ENCODE measurements around the gene LINC01488.

The LINC01488 gene

DNA sequence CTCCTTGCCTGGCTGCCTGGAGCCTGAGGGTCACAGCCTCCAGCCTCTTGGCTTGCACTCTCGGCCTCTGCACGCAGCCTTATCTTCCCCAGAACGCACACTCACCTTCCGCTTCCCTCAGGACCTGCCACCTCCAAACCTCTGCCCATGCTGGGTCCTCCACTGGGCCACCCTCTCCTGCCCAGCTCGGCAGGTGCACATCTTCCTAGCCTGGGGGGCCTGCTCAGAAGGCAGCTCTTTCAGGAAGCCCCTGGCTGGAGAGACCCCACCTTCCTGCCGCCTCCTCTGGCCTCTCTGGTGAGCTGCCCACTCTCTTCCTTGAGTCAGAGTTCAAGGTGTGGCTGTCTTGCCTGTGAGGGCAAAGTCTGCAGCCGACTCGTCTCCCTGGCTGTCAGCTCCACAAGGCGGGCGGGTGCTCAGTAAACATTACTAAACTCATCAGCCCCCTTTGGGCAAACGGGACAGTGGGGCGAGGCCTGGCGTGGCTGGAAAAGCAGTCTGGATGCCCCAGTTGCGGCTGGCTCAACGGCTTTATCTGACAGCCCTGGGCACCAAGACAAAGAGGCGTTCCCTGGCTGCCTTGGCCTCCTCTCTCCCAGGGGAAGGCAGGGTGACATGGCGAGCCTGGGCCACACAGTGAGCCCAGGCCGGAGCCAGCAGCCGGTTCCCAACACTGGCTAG lies 1.7 kb upstream of the LINC01488 start:
- no peak for DNase-seq

DNA sequence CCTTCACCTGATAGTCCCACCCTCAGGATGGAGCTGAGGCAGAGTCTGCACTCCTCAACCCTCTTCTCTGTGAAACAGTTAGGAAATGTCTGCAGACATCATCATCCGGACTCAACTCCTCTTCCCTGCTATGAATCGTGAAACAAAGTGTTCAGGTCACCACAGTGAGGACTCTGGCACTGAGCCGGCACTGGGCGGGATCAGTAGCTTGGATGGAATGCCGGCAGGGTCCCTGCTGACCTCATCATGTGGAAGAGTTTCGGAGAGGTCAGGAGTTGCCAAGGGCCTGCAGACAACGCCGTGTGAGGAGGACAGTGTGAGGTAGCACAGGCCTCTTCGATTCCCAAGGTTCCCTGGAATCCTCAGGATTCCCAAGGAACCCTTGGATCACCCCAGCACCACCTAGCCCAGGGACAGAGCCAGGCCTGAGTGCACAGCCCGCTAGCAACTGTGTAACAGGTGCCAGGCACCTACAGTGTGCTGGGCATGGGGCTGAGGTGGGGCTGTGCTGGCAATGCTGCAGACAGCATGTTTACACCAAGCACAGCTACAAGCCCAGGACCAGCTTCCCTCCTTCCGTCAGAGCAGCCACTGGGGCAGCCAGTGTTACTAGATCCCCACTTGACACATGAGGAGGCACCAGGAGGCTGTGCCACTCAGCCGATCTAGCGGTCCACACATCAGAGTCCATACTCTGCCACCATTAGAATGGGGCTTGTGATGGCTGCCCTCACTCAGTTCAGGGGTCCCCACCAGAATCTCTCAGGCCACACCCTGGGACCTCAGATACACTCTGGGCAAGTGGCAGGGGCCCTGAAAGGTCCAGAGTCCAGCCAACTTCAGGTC lies 693 bp upstream of the LINC01488 start:
- DNase-seq, result no peak

DNA sequence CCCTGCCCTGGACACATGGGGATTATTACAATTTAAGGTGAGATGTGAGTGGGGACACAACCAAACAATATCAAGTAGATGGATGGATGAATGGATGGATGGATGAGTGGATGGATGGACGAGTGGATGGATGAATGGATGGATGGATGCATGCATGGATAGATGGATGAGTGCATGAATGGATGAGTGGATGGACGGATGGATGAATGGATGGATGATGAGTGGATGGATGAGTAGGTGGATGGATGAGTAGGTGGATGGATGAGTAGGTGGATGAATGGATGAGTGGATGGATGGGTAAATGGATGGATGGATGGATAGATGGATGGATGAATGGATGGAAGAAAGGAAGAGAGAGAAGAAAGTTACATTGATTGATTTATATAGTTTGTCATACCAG lies 859 bp downstream of the LINC01488 start:
- DNase-seq, result no peak

DNA sequence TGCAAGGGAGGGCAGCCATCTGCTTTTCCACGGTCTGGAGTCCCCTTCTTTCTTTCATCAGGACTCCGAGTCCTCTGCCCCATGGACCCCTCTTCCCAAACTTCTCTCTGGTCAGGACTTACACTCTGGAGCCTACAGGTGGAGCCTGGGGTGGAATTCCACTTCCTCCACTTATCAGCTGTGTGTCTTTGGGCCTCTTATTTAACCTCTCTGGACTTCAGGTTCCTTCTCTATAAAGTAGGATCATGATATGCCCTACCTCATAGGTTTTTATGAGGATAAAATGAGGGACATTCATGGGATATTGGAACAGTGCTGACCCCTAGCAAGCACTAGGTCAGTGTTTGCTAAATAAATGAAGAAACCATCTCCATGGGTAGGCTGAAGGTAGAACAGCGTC lies 1.7 kb downstream of the LINC01488 start:
- DNase-seq, result no peak

DNA sequence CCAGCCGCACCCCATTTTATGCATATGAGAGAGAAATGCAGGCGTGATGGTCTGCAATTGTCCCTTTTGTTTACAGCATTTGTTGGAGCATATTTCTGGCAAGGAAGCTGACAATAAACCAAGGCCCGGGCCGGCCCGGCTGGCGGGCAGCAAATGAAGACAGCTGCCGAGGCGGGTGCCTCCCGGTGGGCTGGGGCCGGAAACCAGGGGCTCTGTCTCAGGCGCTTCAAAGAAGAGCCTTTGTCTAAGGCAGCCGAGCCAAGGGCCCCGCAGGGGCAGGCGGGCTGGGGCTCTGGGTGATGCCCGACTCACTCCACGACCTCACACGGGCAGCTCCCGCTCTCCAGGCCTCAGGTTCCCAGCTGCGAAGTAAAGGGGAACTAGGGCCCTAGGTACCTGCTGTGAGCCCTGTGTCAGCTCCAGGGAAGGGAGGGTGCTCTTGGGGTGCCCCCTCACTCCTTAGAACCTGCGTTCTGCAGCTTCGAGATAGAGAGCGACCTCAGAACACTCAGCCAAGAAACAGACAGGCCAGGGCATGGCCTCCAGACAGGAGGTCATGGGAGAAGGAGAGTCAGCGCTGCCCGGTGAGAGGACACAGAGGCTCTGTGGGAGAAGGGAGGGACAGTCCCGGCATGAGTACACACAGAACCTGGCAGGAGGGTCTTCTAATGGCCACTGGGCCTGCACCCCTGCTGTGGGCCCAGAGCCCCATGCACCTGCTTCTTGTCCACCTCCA lies 2.4 kb downstream of the LINC01488 start:
- DNase-seq, result no peak

DNA sequence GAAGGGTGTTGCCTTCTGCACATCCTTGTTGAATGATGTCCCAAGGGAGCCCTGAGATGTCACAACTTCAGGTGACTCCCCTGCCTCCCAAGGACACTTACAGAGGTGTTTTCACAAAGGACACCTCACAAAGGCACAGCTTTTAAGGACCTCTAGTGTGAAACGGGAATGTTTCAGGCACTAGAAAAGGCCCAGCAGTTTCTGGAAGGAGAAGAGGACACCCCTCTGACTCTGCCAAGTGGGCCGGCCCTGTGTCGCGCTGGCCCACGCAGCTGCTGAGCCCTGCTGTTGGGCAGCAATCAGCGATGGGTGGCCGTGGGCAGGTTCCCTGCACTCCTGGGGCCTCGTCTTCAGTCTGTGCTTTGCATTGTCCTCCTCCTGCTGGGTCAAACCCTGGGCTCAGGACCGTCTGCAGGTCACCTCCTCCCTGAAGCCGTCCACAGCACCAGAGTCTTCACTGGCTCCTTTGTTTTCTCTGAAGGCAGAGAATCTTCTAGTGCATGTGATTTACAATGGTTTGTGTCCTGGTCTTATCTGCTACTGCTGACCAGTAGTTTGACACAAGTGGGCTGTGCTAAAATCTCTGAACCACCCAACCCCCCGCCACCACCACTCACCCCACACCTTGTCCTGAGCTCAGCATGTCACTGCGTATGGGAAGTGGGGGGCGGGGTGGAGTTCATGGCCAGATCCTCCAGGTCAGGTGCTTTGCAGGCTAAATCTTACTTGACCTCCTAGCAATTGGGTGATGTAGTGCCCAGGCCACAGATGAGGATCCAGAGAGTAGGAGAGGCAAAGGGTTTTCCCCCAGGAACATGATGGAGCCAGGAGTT lies 3.2 kb downstream of the LINC01488 start:
- DNase-seq, result no peak

DNA sequence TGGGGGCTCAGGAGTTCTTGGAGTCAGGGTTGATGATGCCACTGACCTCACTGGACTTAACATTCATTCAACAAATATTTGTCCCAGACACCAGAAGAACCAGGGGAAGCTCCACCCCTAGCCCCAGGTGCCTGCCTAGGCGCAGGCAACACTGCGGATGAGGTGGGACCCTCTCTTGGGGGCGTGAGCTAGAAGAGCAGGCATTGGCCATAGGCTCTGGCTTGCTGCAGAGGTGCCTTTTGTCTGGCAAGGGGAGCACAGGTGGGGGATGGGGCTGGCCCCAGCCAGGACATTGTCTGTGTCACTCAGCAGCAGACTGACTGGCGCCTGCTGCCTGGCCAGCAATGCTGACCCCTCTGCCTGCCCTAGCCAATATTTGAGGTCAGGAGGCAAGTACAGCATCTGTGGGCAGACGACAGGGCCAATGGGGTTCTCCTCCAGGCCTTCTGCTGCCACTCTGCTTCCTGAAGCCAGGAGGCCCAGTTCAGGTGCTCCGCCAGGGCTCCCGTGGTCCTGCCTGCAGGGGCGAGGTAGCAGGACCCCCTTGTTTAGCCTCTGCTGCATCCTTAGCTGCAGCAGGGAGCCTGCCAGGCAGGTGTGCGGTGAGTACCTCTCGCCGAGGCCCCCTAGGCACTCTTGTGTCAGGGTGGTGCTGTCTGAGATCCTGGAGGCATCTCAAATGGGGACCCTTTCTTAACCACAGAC lies 4.0 kb downstream of the LINC01488 start:
- DNase-seq, result no peak

DNA sequence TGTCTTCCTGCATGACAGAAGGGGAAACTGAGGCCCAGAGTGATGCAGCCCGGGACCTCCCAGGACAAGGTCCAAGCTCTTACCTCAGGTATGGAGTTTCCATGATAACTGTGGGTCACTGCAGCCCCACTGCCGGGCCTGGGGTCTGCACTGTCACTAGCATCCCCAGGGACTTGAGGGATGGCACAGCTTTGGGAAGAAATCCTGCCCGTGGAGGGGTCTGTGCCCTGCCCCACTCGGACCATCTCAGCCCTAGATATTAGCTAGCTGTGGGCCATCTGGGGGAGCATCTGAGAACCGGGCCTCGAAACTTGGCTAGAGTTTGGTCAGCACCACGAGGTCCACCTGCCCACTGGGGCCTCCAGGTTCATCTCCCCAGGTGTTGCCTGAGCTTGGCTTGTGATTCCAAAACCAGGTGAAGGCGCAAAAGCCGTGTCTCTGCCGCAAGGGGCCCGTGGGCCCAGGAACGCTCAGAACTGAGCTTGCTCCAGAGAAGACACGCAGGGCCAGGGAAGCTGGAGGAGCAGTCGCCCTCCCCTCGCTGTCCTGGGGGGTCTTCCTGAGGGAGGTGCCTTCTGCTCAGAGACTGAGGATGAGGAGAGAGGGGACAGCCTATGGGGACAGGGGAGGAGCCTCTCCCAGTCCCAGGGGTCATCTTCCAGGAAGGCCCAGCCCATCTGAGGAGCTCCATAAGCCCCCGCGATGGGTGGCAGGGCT lies 4.8 kb downstream of the LINC01488 start:
- DNase-seq, result no peak

DNA sequence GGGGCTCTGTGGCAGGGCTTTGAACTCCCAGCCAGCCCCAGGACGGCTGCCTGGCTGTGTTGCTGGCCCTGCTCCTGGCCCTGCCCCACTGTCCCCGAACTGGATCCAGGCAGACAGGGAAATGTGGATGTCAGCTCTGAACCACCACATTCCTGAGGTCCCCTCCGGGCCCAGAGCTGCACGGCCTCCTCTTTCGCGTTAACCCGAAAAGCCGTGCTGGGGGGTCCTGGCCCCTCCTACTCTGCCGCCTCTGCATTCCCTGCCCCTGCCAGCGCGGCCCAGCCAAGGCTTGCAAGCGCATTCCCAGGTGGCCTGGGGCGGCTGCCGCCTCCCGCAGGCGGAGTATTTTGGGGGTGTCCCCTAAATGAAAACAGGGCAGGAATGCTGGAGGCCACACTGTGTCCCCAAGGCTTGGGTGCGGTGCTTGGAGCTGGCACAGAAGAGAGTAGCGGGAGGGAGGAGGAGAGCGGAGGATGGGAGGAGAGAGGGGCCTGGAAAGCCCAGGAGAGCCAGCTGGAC lies 5.4 kb downstream of the LINC01488 start:
- no peak for DNase-seq

DNA sequence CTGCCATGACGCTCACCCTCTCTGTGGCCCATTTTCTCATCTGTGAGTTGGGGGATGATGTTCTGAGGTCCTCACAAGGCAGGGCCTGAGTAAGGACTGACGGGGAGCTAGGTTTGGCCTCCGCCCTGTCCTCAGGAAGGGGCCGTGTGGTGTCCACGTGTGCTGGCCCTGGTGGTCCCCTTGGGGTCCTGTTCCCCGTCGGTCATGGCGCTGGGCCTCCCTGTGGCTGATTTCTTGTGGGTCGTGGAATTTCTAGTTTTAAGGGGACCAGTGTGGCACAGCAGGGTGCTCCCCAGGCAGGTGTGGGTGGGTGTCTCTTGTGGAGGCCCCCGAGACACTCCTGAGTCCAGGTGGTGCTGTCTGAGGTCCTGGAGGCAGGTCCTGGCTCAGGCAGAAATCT lies 5.9 kb downstream of the LINC01488 start:
- no peak for DNase-seq

DNA sequence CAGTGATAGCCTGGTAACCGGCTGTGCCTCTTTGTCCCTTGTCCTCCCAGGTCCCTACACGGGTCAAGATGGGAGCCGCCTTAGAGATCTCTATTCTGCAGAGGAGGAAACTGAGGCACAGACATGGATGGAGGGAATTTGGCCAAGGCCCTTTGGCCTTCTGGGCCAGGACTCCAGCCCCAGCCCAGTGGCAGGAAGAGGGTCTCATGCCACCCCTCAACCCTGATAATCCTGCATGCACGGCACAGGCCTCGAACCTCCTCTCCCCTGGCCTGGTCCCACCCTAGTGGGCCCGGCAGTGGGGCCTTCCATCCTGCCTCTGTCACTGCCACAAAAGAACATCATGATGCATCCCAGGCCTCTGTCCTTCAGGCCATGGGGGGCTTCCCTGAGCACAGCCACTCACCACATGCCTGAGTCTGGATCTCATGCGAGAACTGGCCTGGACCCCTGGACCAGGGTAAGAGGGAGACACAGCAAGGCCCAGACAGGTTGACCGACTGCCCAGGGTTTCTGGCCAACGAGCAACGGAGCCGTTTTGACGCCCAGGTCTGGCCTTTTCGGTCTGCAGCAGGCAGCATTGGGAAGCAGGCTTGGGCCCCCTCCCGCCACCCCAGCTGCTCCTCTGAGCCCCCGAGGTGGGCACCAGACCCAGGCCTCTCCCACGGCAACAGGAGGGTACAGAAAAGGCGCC lies 6.5 kb downstream of the LINC01488 start:
- no peak for DNase-seq

DNA sequence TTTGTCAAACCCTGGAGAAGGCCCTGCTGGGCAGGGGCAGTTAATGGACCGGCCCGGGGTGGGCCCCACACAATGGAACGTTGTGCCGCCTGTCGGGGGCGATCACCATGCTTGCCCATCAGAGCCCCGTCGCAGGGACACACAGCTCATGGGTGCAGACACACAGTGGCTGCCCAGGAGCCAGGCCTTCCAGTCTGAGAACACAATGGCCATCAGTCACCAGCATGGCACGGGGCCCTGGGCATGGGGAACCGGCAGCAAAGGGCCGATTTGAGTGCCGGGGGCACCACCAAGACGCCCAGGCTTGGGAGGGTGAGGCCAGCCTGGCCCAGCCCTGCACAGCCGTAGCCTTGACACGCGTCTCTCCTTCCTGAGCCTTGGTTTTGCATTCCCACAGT lies 7.1 kb downstream of the LINC01488 start:
- DNase-seq, result no peak

DNA sequence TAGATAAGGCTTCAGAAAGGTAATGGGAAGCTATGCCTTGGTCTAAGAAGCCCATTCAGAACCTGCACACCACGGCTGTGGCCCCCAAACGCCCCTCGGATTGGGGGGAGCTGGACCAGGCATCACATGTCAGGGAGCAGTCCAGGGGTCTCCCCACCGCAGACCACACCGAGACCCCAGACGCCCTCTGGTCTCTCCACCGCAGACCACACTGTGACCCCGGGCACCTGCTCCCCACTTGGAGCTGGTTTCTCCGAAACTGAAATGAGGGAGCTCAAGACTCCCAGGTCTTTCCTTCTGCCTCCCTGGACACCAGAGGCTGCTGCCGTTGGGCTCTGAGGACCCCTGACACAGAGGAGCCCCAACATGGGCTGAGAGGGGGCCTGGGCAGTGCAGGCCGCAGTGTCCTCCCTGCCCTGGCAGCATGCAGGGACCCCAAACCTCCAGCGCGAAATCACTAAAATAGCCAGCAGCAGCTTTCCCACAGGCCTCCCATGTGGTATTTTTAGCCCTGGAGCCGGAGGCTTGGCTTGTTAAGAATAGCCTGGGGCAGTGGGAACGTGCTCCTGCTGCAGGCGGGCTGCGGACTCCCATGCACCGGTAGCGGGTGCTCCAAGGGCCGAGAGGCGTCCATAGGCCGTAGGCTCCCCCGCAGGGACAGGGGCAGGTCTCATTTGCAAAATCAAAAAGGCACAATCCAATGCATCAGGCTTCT lies 7.7 kb downstream of the LINC01488 start:
- DNase-seq, result no peak

DNA sequence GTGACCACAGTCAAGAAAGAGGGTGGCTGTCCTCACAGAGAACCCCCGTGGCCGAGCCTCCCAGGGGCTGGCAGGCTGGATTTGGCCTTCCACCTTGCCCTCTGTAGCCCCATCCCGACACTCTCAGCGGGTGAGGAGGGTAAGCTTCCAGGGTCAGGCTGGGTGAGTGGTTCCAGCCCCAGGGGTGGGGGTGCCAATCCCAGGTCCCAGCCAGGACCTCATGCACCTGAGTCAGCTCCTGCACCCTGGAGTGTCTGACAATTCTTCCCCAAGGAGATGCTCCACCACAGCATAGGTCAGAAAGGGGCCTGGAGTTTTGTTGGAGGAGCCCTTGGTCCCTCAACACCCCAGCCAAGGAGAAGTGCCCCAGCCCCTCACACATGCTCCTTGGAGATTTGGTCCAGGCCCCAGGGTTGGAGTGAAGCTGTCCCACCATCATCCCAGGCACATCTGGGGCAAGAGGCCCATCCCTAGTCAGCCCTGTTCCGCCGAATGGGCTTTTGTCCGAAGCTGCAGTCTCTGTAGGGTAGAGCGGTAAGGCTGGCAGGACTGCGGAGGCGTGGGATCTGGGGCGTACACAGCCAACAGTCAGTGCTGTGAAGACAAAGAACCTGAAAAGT lies 8.4 kb downstream of the LINC01488 start:
- DNase-seq, result no peak

DNA sequence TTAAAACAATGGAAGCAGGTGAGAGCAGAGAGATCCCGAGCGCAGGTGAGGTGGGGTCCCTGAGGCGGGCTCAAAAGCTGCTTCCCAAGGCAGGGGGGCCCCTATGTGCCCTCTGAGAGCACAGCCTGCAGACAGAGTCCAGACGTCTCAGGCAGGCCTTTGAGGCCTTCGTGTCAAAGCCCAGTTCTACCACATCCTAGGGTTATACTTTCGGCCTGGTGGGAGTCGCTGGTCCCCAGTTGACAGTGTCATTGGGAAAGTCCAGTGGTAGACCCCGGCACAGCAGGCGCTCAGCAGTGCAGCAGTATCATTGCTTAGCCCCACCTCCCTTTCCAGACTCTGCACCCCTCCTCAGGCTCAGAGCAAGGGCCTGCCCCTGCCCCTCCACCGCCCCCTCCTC lies 9.1 kb downstream of the LINC01488 start:
- no peak for DNase-seq

DNA sequence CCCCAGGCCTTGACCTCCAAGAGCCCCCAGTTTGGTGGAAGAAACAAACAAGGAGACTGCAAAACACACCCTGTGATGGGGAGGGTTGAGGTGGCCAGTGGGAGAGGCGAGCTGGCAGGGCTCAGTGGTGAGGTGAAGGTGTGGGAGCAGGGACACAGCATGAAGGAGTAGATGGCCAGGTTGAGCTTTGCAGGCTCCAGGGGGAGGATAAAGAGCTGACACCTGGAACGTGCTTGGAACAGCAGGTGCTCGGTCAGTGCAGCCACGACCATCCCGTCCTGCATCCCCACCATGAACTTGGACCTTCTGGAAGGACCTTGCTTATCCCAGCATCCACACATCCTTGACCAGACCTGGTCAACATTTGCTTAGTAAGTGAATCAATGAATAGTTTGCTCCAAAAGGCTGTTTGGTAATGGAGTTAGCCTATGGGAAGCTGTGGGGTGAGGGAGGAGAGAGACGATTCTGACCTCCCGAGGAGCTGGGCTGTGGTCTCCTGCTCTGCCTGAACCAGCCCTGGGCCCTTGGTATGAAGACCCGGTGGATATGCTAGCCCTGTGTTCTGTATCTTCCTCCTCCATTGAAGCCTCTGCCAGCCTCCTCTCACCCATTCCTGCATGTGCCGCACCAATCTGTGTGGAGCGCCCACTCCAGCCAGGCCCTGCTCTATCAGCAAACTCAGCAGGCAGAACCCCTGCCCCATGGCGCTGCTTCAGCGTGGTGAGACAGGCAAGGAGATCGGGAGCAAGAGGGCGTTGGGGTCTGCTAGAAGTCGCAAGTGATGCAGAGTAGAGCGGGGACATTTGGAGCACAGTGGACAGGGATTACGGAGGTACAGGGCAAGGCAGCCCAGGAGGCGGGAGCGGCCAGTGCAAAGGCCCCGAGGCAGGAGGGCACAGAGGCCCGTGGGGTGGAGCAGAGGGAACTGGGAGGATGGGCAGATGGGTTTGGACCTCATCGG lies 9.9 kb downstream of the LINC01488 start:
- DNase-seq, result no peak

DNA sequence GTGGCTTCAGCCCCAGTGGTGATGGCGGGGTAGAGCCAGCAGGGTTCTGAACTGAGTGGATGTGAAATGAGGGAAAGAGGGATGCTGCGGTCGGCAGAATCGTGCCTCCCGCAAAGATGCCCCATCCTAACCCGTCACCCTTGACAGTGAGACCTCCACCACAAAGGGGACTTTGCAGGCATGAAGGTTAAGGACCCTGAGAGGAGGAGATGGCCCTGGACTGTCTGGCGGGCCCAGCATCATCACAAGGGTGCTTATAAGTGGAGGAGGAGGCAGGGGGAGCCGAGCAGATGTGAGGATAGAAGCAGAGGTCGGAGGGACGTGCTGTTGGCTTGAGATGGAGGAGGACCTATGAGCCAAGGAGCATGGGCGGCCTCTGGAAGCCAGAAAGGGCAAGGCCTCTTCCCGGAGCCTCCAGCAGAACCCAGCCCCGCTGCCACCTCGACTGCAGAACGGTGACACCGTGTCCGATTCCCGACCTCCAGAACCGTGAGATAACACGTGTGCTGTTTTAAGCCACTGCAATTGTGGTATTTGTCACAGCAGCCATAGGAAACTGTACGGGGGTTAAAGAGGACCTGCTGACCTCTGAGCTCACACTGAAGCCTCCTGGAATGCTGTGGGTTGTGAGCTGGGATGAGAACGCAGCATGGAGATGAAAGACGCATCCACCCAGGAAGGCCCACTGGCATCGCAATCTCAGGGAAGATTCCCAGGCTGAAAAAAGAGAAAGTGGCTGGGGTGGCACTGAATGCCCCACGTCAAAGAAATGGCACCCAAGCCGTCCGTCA lies 10.9 kb downstream of the LINC01488 start:
- DNase-seq, result no peak
